Umbilical cord (tissue), 2 donors: ENCODE measurements around the gene CDC42SE2. TPM values are rescaled to one million over a fixed set of nuclear protein-coding genes. Genes with fewer than 3 reads are reported as not detected.
"Not testable (repeated sequence)": the region's sequence is repeated elsewhere in the genome, so short reads cannot be mapped to it uniquely, and the experiment has no call there.

ENCODE experiments used
- DNase-seq: peaks from one replicate; pipeline ENCODE4 v3.0.0-alpha.2; 2015; ENCODE audit warnings: low spot score
- total RNA-seq: library from RNA; depleted of rRNA; stranded (reverse); fragments of >200 nt; gene quantifications from one replicate; pipeline ENCODE4 v1.2.3, GENCODE V29; 2014; ENCODE audit warnings: low replicate concordance; ENCODE audit not compliant: insufficient read depth

The CDC42SE2 gene
- total RNA-seq, 1 donor from 2014 or later: 32.0 TPM

DNA sequence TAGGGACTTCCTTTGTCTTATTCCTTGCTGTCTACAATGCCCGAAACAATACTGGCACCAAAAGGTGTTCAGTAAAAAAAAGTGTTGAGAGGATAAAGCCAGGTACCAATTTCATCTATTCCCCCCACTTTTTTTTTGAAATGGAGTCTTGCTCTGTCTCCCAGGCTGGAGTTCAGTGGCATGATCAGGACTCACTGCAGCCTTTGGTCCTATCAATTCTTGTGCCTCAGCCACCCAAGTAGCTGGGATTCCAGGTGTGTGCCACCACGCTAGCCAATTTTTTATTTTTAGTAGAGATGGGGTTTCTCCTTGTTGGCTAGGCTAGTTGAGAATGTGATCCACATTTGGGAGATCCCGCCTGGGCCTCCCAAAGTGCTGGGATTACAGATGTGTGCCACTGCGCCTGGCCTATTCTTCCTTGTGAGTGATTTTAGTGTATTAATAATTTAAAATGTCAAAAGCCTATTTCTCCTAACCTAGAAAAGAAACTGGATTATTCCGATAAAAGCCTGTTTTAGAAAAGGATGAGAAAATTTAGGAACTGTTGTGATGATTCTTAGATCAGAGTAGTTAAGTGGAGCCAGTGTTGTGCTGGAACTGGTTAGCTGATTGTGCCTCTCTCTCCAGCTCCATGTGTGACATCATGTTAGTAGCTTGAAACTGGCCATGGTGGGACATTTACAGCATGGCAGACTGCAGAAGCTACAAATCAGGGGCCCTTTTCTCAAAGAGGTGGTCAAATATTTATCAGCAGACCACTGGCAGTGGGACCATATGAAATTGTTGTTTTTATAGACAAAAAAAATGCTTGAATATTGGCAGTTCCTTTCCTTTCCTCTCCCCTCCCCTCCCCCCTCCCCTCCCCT is 14.3 kb downstream of the CDC42SE2 start:
- no peak for DNase-seq

GRCh38 chr5:131278741-131279124 is 14.9 kb downstream of the CDC42SE2 start:
- not testable (repeated sequence) for DNase-seq

DNA sequence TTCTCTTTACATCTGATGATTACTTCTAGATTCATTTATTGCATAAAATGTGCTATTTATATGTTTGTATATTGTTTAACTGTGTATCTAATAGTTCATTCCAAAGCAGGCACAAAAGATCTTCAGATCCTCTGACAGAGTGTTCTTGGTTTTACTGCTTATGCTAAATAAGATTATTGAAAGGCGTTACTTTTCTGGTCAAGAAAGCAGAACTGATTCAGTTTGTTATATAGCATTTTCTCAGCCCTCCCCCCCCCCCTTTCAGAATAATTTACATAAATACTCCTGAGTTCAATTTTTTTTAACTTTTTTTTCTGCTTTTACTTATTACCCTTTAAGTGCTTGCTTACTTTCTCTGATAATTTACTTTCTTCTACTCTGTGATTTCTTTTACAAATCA is 15.4 kb downstream of the CDC42SE2 start:
- no peak for DNase-seq

DNA sequence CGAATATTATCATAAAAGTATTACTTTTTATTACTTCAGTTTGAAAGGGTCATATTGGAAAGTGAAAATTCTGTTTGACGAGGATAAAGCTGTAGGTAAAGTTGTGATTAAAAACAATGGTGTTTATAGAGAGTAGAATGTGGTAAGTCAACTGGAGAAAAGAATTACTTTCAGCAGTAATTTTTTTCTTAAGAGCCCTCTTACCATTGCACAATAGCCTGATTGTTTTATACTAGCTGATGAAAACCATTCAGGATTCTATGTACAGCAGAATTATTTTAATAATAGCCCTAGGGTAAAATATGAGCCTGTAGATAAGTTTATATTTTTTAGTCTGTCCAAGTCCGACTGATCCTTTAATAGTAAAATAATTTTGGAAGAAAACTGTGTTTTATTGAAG is 16.6 kb downstream of the CDC42SE2 start:
- DNase-seq: no peak

DNA sequence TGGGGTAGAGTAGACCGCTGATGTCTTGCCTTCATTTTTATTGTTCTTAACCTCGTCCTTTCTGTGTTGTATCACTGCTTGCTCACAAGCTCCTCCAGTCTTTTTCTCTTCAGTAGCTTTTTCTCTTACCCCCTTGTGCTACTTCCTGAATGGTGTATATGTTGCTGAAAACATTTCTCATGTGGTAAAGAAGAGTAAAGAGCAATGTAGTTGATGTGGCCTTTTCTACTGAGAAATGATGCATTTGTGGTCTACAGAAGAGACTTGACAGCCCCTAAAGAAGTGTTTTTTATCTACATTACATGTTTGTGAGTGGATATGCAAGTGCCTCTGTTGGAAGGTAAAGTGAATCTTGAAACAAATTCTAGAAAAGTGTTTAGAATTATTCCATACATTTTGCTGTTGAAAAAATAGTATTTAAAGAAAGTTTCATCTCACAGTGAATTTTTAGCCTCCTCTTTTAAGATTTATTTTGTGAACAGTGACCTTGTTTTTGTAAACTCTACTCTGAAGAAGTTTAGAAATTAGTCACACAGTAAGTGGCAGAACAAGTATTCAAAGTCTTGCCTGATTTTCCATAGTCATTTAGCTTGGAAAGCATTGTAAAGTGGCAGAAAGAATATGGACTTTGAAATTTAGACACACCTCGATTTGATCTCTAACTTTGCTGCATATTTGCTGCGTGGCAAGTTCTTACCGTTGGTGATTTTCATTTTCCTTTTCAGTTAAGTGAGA is 17.4 kb downstream of the CDC42SE2 start:
- no peak for DNase-seq

- DNase-seq: no peak
Observed at GRCh38 chr5:131281868-131282234, 18.0 kb downstream of the CDC42SE2 start.

- peak; percentile 35 for DNase-seq
Observed at GRCh38 chr5:131282235-131282634, 18.4 kb downstream of the CDC42SE2 start.

DNA sequence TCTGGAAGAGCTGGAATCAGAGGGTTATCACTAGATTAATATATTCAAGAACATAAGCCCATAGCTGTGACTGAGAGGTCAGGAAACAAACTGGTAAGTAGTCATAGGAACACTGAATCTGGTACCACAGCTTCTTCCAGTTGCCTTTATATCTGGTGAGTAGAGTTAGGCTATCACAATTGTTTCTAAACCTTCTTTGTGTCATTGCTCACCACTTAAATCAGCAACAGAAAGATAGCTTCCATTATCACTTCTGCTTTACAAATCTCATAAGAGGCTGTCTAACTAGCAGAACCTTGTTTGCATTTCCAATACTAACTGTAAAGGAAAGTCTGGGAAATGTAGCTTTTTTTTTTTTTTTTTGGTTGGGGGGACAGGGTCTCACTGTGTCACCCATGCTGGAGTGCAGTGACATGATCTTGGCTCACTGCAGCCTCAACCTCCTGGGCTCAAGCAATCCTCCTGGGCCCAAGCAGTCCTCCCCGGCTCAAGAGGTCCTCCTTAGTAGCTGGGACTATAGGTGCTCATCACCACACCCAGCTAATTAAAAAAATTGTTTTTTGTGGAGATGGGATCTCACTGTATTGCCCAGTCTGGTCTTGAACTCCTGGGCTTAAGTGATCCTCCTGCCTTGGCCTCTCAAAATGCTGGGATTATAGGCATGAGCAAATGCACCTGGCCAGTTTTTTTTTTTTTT is 22.0 kb downstream of the CDC42SE2 start:
- DNase-seq: no peak

DNA sequence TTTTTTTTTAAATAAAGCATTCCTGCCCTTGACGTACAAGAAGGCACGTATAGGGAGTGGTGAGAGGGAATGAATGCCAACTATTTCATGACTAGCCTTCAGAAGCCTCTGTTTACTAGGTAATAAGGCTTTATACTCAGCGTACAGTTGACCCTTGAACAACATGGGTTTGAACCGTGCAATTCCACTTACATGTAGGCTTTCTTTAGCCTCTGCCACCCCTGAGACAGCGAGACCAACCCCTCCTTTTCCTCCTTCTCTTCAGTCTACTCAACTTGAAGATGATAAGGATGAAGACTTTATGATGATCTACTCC is 22.5 kb downstream of the CDC42SE2 start:
- no peak for DNase-seq

- DNase-seq: no peak
Observed at GRCh38 chr5:131288328-131288727, 24.5 kb downstream of the CDC42SE2 start.

DNA sequence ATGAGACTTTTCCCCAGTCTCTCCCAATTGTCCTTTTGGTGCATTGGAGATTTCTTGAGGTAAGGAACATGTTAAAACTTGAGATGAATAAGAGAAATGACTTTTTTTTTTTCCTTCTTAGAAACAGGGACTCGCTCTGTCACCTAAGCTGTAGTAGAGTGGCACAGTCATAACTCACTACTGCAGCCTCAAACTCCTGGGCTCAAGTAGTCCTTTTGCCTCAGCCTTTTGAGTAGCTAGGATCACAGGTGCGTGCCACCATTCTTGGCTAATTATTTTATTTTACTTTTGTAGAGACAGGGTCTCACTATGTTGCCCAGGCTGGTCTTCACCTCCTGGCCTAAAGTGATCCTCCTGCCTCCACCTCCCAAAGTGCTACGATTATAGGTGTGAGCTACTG is 25.9 kb downstream of the CDC42SE2 start:
- no peak for DNase-seq

DNA sequence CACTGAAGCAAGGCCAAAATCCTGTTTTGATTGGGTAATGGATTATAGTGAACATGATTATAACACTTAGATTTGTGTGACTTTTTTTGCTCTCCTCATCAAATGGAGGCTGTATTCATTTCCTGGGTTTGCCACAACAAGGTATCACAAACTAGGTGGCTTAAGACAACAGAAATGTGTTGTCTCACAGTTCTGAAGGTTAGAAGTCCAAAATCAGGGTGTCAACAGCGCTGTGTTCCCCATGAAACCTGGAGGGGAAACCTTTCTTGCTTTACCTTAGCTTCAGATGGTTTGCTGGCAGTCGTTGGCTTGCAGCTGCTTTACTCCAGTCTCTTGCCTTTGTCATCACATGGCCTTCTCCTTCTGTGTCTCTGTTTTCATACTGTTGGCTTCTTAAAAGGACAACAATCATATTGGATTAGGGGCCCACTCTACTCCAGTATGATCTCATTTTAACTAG is 32.4 kb downstream of the CDC42SE2 start:
- no peak for DNase-seq

DNA sequence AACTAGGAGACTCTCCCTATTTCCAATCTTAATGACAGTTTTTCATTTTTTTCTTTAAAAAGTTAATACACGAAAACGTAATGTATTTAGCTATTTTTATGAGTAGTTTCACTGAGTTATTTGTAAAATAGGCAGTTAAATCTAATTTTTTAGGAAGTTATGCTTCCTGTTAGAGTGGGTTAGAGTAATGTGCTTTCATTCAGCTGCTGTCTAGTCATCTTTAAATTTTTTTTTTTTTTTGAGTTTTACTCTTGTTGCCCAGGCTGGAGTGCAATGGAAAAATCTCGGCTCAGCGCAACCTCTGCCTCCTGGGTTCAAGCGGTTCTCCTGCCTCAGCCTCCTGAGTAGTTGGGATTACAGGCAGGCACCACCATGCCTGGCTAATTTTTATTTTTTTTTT is 34.0 kb downstream of the CDC42SE2 start:
- no peak for DNase-seq

DNA sequence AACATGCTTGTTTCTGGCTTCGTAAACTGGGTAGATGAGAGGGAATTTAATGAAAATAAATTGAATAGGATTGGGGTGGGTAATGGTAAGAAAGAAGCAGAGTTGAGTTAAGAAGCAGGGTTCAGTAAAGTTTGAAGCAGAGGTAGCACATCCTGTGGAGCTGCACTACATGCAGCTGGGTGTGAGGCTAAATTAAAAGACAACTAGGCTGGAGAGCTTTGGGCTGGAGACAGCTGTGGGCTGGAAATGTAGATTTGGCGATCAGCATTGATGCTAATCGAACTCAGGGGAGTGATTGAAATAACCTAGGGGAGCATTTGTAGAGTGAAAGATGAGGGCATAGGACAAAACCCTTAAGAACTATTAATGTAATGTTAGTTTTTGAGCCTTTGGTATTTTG is 35.6 kb downstream of the CDC42SE2 start:
- DNase-seq: no peak

DNA sequence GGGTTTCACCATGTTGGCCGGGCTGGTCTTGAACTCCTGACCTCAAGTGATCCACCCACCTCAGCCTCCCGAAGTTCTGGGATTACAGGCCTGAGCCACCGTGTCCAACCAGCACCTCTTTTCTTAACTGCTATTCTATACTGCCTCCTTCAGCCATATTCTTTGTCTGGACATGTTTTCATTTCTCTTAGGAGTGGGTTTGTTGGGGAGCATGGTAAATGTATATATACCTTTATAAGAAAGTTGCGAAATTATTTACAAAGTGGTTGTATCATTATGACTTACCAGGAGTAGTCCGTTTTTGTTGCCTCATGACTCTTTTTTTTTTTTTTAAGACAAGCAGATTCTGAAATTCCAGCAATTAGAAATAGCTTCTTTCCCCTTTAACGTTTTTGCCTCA is 38.7 kb downstream of the CDC42SE2 start:
- no peak for DNase-seq

DNA sequence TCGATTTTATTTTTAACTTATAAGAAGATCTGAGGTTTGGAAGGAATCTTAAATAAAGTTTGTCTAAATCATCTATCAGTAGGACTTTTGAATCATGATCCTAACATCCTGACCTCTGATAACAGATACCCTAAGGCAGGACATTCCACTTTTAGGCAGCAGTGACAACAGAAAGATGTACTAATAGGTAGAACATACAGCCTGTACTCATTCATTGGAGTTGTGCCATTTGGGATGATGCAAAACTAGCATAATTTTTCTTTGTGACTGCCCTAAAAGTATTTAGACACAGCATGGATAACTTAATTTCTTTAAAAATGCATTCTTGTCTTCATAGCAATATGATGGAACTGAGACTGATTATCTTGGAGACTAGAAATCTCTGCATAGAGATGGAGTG is 39.7 kb downstream of the CDC42SE2 start:
- DNase-seq: peak; percentile 25

DNA sequence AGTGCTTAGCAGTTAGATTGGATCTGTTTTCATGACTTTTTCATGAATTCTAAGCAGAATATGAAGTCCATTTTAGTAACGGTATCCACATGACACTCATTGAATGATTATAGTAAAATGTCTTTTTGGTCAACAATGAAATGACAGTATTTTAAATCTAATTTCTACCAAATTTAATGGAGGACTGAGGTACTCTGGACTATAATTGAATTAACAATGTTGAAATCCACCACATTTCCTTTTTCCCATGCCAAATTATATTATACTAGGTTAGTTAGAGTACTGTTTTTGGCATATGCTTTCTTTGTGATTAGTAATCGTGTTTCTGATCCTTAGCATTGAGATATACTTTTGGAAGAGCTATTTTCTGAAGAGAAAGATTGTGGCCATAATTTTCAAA is 40.6 kb downstream of the CDC42SE2 start:
- no peak for DNase-seq

GRCh38 chr5:131305138-131305689 is 41.4 kb downstream of the CDC42SE2 start:
- no peak for DNase-seq

DNA sequence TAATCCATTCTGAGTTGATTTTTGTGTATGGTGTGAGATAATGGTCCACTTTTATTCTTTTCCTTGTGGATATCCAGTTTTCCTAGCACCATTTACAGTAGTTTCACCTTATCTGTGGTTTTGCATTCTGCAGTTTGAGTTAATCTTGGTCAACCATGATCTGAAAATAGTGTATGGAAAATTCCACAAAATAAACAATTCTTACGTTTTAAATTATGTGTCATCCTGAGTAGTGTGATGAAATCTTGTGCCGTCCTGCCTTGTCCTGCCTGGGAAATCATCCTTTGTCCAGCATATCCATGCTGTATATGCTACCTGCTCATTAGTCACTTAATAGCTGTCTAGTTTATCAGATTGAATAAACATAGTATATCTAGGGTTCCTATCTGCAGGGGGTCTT is 42.1 kb downstream of the CDC42SE2 start:
- DNase-seq: no peak

GRCh38 chr5:131312235-131312772 is 48.5 kb downstream of the CDC42SE2 start:
- DNase-seq: not testable (repeated sequence)

GRCh38 chr5:131316026-131316425 is 52.2 kb downstream of the CDC42SE2 start:
- DNase-seq: peak; percentile 29

DNA sequence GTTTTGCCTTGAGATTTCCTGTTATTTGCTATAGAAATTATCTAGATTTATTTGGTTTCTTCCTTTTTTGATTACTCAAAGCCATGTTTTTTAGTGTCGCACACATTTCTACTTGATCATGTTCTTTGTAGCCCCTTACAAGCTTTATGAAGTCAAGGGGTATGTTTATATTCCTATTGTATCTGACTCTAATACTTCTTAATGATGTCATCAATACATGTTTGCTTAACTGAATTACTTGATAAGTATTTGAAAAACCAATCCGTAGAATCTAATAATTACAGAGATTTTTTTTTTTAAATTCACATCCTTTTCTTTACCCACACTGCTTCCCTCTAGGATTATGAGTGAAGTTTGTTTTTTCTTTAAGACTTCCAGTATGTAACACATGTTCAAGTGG is 53.0 kb downstream of the CDC42SE2 start:
- DNase-seq: no peak
